Measurements from ENCODE around the gene NMD3. TPM values are rescaled to one million over a fixed set of nuclear protein-coding genes. Genes with fewer than 3 reads are reported as not detected.

Gene NMD3
- total and polyA plus RNA-seq, 2 of the 13 experiments (the other 11 are each of a cell fraction or from before 2014, with no cell fraction given): 44.2 to 55.2 TPM

GRCh38 chr3:161215185-161215584 is 5.9 kb upstream of the NMD3 start (continued):
- TF ChIP-seq RFXANK (CRISPR knock-in tag; IDR thresholded peaks at IDR 0.05) (no peak), MEIS1 (CRISPR knock-in tag; IDR thresholded peaks at IDR 0.05; ENCODE audit: borderline replicate concordance) (no peak), ZNF772 (CRISPR knock-in tag; IDR thresholded peaks at IDR 0.05) (0 out of 2 replicates have a peak, but pooled peaks have one; percentile 20), ZNF782 (CRISPR knock-in tag; IDR thresholded peaks at IDR 0.05; ENCODE audit: borderline replicate concordance) (no peak), NFKBIZ (CRISPR knock-in tag; IDR thresholded peaks at IDR 0.05) (no peak), HDAC2 (CRISPR knock-in tag; IDR thresholded peaks at IDR 0.05) (0 out of 2 replicates have a peak, but pooled peaks have one; percentile 45), GATAD2A (CRISPR knock-in tag; IDR thresholded peaks at IDR 0.05) (peak; percentile 83), ETV5 (CRISPR knock-in tag; IDR thresholded peaks at IDR 0.05; ENCODE audit: borderline replicate concordance) (peak; percentile 52; the same call in 1 of the 2 replicates), ZNF780A (CRISPR knock-in tag; IDR thresholded peaks at IDR 0.05) (no peak), GZF1 (CRISPR knock-in tag; IDR thresholded peaks at IDR 0.05) (no peak), ZNF343 (CRISPR knock-in tag; IDR thresholded peaks at IDR 0.05) (no peak), ZNF34 (CRISPR knock-in tag; IDR thresholded peaks at IDR 0.05; ENCODE audit: borderline replicate concordance) (no peak), ZBTB43 (CRISPR knock-in tag; conservative IDR thresholded peaks at IDR 0.05) (no peak), ZBTB37 (CRISPR knock-in tag; IDR thresholded peaks at IDR 0.05) (no peak), ZNF644 (CRISPR knock-in tag; IDR thresholded peaks at IDR 0.05; ENCODE audit: low read depth) (0 out of 2 replicates have a peak, but pooled peaks have one; percentile 19), NR2F1 (CRISPR knock-in tag; IDR thresholded peaks at IDR 0.05) (no peak), HMGA1 (CRISPR knock-in tag; conservative IDR thresholded peaks at IDR 0.05) (no peak), U2AF1 (optimal IDR thresholded peaks at IDR 0.05; ENCODE audit: low read depth, low read length) (no peak), ZMYM4 (CRISPR knock-in tag; IDR thresholded peaks at IDR 0.05) (peak; percentile 58)
- TF ChIP-seq, protein P1, sequence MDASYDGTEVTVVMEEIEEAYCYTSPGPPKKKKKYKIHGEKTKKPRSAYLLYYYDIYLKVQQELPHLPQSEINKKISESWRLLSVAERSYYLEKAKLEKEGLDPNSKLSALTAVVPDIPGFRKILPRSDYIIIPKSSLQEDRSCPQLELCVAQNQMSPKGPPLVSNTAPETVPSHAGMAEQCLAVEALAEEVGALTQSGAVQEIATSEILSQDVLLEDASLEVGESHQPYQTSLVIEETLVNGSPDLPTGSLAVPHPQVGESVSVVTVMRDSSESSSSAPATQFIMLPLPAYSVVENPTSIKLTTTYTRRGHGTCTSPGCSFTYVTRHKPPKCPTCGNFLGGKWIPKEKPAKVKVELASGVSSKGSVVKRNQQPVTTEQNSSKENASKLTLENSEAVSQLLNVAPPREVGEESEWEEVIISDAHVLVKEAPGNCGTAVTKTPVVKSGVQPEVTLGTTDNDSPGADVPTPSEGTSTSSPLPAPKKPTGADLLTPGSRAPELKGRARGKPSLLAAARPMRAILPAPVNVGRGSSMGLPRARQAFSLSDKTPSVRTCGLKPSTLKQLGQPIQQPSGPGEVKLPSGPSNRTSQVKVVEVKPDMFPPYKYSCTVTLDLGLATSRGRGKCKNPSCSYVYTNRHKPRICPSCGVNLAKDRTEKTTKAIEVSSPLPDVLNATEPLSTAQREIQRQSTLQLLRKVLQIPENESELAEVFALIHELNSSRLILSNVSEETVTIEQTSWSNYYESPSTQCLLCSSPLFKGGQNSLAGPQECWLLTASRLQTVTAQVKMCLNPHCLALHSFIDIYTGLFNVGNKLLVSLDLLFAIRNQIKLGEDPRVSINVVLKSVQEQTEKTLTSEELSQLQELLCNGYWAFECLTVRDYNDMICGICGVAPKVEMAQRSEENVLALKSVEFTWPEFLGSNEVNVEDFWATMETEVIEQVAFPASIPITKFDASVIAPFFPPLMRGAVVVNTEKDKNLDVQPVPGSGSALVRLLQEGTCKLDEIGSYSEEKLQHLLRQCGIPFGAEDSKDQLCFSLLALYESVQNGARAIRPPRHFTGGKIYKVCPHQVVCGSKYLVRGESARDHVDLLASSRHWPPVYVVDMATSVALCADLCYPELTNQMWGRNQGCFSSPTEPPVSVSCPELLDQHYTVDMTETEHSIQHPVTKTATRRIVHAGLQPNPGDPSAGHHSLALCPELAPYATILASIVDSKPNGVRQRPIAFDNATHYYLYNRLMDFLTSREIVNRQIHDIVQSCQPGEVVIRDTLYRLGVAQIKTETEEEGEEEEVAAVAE (CRISPR knock-in tag; IDR thresholded peaks at IDR 0.05; ENCODE audit: borderline replicate concordance): no peak
- TF ChIP-seq, protein P2, sequence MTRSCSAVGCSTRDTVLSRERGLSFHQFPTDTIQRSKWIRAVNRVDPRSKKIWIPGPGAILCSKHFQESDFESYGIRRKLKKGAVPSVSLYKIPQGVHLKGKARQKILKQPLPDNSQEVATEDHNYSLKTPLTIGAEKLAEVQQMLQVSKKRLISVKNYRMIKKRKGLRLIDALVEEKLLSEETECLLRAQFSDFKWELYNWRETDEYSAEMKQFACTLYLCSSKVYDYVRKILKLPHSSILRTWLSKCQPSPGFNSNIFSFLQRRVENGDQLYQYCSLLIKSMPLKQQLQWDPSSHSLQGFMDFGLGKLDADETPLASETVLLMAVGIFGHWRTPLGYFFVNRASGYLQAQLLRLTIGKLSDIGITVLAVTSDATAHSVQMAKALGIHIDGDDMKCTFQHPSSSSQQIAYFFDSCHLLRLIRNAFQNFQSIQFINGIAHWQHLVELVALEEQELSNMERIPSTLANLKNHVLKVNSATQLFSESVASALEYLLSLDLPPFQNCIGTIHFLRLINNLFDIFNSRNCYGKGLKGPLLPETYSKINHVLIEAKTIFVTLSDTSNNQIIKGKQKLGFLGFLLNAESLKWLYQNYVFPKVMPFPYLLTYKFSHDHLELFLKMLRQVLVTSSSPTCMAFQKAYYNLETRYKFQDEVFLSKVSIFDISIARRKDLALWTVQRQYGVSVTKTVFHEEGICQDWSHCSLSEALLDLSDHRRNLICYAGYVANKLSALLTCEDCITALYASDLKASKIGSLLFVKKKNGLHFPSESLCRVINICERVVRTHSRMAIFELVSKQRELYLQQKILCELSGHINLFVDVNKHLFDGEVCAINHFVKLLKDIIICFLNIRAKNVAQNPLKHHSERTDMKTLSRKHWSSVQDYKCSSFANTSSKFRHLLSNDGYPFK (CRISPR knock-in tag; IDR thresholded peaks at IDR 0.05; ENCODE audit: borderline replicate concordance): no peak
